HepG2 (cell line): ENCODE results near the gene FAM50A. TPM values are rescaled to one million over a fixed set of nuclear protein-coding genes. Genes with fewer than 3 reads are reported as not detected.

Experiments
- ATAC-seq: fragments of 200-7000 bp; cut with Tn5 transposase; 3 replicates; pipeline ENCODE4 v1.9.1; 2020; ENCODE audit warnings: mild to moderate bottlenecking, moderate library complexity
- BruUV-seq: library from RNA; stranded (reverse); fragments of 400-500 nt; replicated peaks from 2 replicates; lab custom pipeline; 2021; lab: Mats Ljungman, UMichigan
- CTCF ChIA-PET: fragments of 300-600 bp; formaldehyde crosslinking; extraction: SDS; loops from one replicate; lab custom pipeline; 2021; ENCODE audit warnings: low total read pairs, inconsistent platforms, low intra/inter-chr PET ratio; lab: Yijun Ruan, JAX
- POLR2A ChIA-PET: fragments of 350-600 bp; sonication (Branson Sonifier 250); formaldehyde crosslinking; loops from one replicate; lab custom pipeline; 2020; ENCODE audit warnings: antibody characterized with exemption, inconsistent platforms; lab: Yijun Ruan, JAX
- DNase-seq: peaks from one replicate; pipeline ENCODE4 v3.0.0-alpha.2; 2015; ENCODE audit warnings: low spot score
- FAIRE-seq: peaks from 3 replicates; lab custom pipeline; 2011; peaks lifted over from hg19 to GRCh38; lab: Jason Lieb, UNC
- H2AFZ ChIP-seq: one replicate; pipeline ENCODE4 v1.6.1; 2011; ENCODE audit warnings: low read length, inconsistent platforms
- H3K27ac ChIP-seq: fragments of 300-600 bp; 3 replicates; pipeline ENCODE4 v1.8.0; 2011; ENCODE audit warnings: mixed run types, mild to moderate bottlenecking, mixed read lengths, low read length, inconsistent platforms; ENCODE audit not compliant: insufficient read depth; ENCODE audit errors: extremely low read length
- H3K27me3 ChIP-seq, 2 experiments: fragments of 200-600 bp in 1 of 2; 2 replicates in 1 of 2; 3 replicates in 1 of 2; pipeline versions ENCODE4 v1.6.0 to v1.8.0; 2011; ENCODE audit warnings: low read length in 2 of 2, mild to moderate bottlenecking in 2 of 2, moderate library complexity in 2 of 2, inconsistent platforms in 1 of 2; ENCODE audit not compliant: insufficient read depth in 2 of 2, control insufficient read depth in 1 of 2
- H3K36me3 ChIP-seq, 2 experiments: fragments of 200-600 bp in 1 of 2; replicated peaks in 1 of 2; 2 replicates in 1 of 2; 3 replicates in 1 of 2; pipeline versions ENCODE4 v1.5.1 to v1.8.0; 2011; ENCODE audit warnings: low read length in 2 of 2, inconsistent platforms in 1 of 2; ENCODE audit not compliant: insufficient read depth in 2 of 2, control insufficient read depth in 1 of 2
- H3K4me1 ChIP-seq: 2 replicates; pipeline ENCODE4 v1.5.1; 2012; ENCODE audit warnings: low read length, inconsistent platforms; ENCODE audit not compliant: insufficient read depth
- H3K4me2 ChIP-seq: 2 replicates; pipeline ENCODE4 v1.6.0; 2011; ENCODE audit warnings: low read depth, low read length, inconsistent platforms
- H3K4me3 ChIP-seq, 3 experiments: fragments of 200-600 bp in 1 of 3; sonication (generic), shearing (Covaris generic) in 1 of 3; replicated peaks in 1 of 3; 2 replicates each; pipeline ENCODE4 v1.5.1; 2011 to 2016; ENCODE audit warnings: low read length in 3 of 3, inconsistent platforms in 2 of 3, low read depth in 2 of 3, mild to moderate bottlenecking in 2 of 3, control low read depth in 1 of 3, mixed read lengths in 1 of 3; ENCODE audit not compliant: insufficient read depth in 1 of 3
- H3K79me2 ChIP-seq: one replicate; pipeline ENCODE4 v1.6.1; 2011; ENCODE audit warnings: low read length, inconsistent platforms; ENCODE audit not compliant: insufficient read depth
- H3K9ac ChIP-seq: 2 replicates; pipeline ENCODE4 v1.6.0; 2011; ENCODE audit warnings: mild to moderate bottlenecking, low read depth, low read length, inconsistent platforms; ENCODE audit not compliant: insufficient read depth
- H3K9me3 ChIP-seq: 2 replicates; pipeline ENCODE4 v1.5.1; 2012; ENCODE audit warnings: mild to moderate bottlenecking, low read length
- H4K20me1 ChIP-seq: 2 replicates; pipeline ENCODE4 v1.6.0; 2011; ENCODE audit warnings: inconsistent platforms, mild to moderate bottlenecking, low read length, moderate library complexity; ENCODE audit not compliant: insufficient read depth
- FIP1L1 ChIP-seq: fragments of 200-400 bp; formaldehyde crosslinking; IDR thresholded peaks from 2 replicates; pipeline ENCODE4 v1.6.1; 2018; ENCODE audit warnings: low read depth, mild to moderate bottlenecking, low read length, moderate library complexity, borderline replicate concordance; ENCODE audit not compliant: insufficient read depth
- HMG20B ChIP-seq: conservative IDR thresholded peaks from 2 replicates; pipeline ENCODE4 v1.6.1; 2016; ENCODE audit warnings: missing genetic modification reagents, missing compliant biosample characterization
- NFIC ChIP-seq: IDR thresholded peaks from 2 replicates; pipeline ENCODE4 v1.6.1; 2012; ENCODE audit warnings: mild to moderate bottlenecking, low read length, inconsistent platforms
- RBFOX2 ChIP-seq: fragments of 200-400 bp; formaldehyde crosslinking; IDR thresholded peaks from 2 replicates; pipeline ENCODE4 v1.6.1; 2017; ENCODE audit warnings: low read depth, mild to moderate bottlenecking, low read length
- ZNF598 ChIP-seq: sonication (generic); formaldehyde crosslinking; IDR thresholded peaks from 2 replicates; pipeline ENCODE4 v1.5.1; 2020; ENCODE audit warnings: mild to moderate bottlenecking, missing genetic modification reagents, borderline replicate concordance
- WGBS: methylation state at CpG from one replicate; pipeline ENCODE4 v1.1.6; 2017; ENCODE audit warnings: low lambda C conversion rate; 5-methylcytosine and 5-hydroxymethylcytosine counted together
- in situ Hi-C: cut with HindIII; loops from 2 replicates; pipeline ENCODE4 v1.10.0; 2017; ENCODE audit warnings: low pct_unique_long_range_greater_than_20kb; ENCODE audit not compliant: extremely low pct_ligation_motif_present
- intact Hi-C: fragments of 100-400 bp; cut with micrococcal nuclease; formaldehyde crosslinking; loops from one replicate; pipeline ENCODE4 v1.10.0; 2022; ENCODE audit not compliant: unreplicated experiment
- polyA plus RNA-seq, 8 experiments: library from polyadenylated mRNA; depleted of rRNA in 3 of 8; stranded (reverse) in 7 of 8; unstranded in 1 of 8; fragments of >200 nt; fragmentation: Illumina TruSeq in 4 of 8; extraction: Trizol in 4 of 8; gene quantifications; 2 replicates each; pipeline versions ENCODE4 v1.2.1 to v1.2.3, GENCODE V29; 2011 to 2016; ENCODE audit warnings: low read depth in 4 of 8, missing spikeins in 1 of 8, mixed read lengths in 1 of 8; ENCODE audit not compliant: insufficient read depth in 1 of 8
- total RNA-seq, 5 experiments: library from RNA; depleted of rRNA; stranded (reverse); fragments of >200 nt; fragmentation: Illumina TruSeq; extraction: Trizol; gene quantifications; 2 replicates each; pipeline ENCODE4 v1.2.3, GENCODE V29; 2016; ENCODE audit warnings: low read depth in 1 of 5
- TF ChIP-seq, protein P1 (sequence below): sonication (generic); formaldehyde crosslinking; IDR thresholded peaks from 2 replicates; pipeline ENCODE4 v1.4.0; 2020; ENCODE audit warnings: missing genetic modification reagents, borderline replicate concordance
- TF ChIP-seq, protein P2 (sequence below): sonication (generic); formaldehyde crosslinking; IDR thresholded peaks from 2 replicates; pipeline ENCODE4 v1.5.0; 2020; ENCODE audit warnings: mild to moderate bottlenecking, low read depth, missing genetic modification reagents, borderline replicate concordance

Gene FAM50A
- total and polyA plus RNA-seq, 2 of the 13 experiments (the other 11 are each of a cell fraction or from before 2014, with no cell fraction given) = 30.7 to 40.7 TPM

DNA sequence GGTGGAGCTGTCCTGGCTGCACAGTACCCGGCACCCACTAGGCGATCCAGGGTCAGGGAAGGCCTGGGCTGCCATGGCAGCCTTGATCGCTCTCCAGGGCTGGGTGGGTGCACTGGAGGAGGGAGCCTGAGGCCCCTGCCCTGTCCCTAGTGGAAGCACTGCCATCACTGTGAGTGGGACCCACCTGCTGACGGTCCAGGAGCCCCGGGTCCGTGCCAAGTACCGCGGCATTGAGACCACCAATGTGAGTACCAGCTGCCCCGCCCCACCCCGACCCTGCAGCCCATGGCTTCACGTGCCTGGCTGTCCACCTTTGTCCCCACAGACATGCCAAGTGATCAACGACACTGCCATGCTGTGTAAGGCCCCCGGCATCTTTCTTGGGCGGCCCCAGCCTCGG is 23.0 kb downstream of the FAM50A start:
- no peak for DNase-seq
- BruUV-seq = no TSS peak

DNA sequence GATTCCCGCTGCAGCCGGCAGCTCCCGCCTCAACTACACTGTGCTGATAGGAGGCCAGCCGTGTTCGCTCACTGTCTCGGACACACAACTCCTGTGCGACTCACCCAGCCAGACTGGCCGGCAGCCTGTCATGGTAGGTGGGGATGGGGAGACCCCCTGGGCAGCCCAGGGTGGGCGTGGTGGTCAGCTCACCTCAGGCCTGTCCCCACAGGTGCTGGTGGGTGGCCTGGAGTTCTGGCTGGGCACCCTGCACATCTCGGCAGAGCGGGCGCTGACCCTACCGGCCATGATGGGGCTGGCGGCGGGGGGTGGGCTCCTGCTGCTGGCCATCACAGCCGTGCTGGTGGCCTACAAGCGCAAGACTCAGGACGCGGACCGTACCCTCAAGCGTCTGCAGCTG is 23.6 kb downstream of the FAM50A start:
- no peak overlapping the region for H3K4me3 ChIP-seq
- WGBS = no CpG with 5 or more reads among the region's 21 CpGs
- no peak for DNase-seq
- no peak overlapping the region for H3K9ac ChIP-seq
- BruUV-seq = no TSS peak
- ATAC-seq = no peak
- no peaks in the 10 kb centered on the region for H3K27me3 ChIP-seq
- no peaks in the 10 kb centered on the region for H3K79me2 ChIP-seq
- no peak overlapping the region for H3K4me2 ChIP-seq
- no peak overlapping the region for H3K27ac ChIP-seq
- no peak for FAIRE-seq
- CTCF ChIA-PET = no interaction called here
- no peaks in the 10 kb centered on the region for H3K9me3 ChIP-seq
- intact Hi-C loops (no loop called here), in situ Hi-C loops (no loop called here)
- peaks cover 6% of the 10 kb centered on the region in 2 experiments; a peak in 2 of 5 replicates for H3K36me3 ChIP-seq
- POLR2A ChIA-PET = interaction anchor here (0.5 kb wide), 1 partner anchor 72 kb away, joined by 3 read pairs; no protein-coding TSS in a partner anchor
- no peak overlapping the region for H2AFZ ChIP-seq
- no peaks in the 10 kb centered on the region for H4K20me1 ChIP-seq
- peak; percentile 43; the same call in 1 of the 2 replicates for TF ChIP-seq RBFOX2
- TF ChIP-seq, protein P1, sequence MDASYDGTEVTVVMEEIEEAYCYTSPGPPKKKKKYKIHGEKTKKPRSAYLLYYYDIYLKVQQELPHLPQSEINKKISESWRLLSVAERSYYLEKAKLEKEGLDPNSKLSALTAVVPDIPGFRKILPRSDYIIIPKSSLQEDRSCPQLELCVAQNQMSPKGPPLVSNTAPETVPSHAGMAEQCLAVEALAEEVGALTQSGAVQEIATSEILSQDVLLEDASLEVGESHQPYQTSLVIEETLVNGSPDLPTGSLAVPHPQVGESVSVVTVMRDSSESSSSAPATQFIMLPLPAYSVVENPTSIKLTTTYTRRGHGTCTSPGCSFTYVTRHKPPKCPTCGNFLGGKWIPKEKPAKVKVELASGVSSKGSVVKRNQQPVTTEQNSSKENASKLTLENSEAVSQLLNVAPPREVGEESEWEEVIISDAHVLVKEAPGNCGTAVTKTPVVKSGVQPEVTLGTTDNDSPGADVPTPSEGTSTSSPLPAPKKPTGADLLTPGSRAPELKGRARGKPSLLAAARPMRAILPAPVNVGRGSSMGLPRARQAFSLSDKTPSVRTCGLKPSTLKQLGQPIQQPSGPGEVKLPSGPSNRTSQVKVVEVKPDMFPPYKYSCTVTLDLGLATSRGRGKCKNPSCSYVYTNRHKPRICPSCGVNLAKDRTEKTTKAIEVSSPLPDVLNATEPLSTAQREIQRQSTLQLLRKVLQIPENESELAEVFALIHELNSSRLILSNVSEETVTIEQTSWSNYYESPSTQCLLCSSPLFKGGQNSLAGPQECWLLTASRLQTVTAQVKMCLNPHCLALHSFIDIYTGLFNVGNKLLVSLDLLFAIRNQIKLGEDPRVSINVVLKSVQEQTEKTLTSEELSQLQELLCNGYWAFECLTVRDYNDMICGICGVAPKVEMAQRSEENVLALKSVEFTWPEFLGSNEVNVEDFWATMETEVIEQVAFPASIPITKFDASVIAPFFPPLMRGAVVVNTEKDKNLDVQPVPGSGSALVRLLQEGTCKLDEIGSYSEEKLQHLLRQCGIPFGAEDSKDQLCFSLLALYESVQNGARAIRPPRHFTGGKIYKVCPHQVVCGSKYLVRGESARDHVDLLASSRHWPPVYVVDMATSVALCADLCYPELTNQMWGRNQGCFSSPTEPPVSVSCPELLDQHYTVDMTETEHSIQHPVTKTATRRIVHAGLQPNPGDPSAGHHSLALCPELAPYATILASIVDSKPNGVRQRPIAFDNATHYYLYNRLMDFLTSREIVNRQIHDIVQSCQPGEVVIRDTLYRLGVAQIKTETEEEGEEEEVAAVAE = no peak
- H3K4me1 ChIP-seq = peaks cover 12% of the 10 kb centered on the region; the same call in 1 of the 2 replicates

More for the DNA sequence above, 23.0 kb downstream of the FAM50A start:
- H3K27ac ChIP-seq = no peak overlapping the region
- H3K9me3 ChIP-seq = no peaks in the 10 kb centered on the region
- intact Hi-C loops = no loop called here
- H3K27me3 ChIP-seq = no peaks in the 10 kb centered on the region
- H3K36me3 ChIP-seq = peaks cover 6 to 8% of the 10 kb centered on the region in 2 experiments; a peak in 2 of 5 replicates
- WGBS = no CpG with 5 or more reads among the region's 15 CpGs
- TF ChIP-seq HMG20B (CRISPR knock-in tag) = no peak
- TF ChIP-seq NFIC = no peak
- TF ChIP-seq, protein P2, sequence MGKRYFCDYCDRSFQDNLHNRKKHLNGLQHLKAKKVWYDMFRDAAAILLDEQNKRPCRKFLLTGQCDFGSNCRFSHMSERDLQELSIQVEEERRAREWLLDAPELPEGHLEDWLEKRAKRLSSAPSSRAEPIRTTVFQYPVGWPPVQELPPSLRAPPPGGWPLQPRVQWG = no peak
- TF ChIP-seq ZNF598 (CRISPR knock-in tag) = no peak
- no peak for TF ChIP-seq FIP1L1
- H3K79me2 ChIP-seq = no peaks in the 10 kb centered on the region
- H3K9ac ChIP-seq = no peak overlapping the region
- FAIRE-seq (no peak), ATAC-seq (no peak)
- ChIA-PET POLR2A (no interaction called here), CTCF (no interaction called here)
- in situ Hi-C loops = no loop called here
- no peak overlapping the region for H3K4me3 ChIP-seq
- no peak overlapping the region for H2AFZ ChIP-seq
- H4K20me1 ChIP-seq = no peaks in the 10 kb centered on the region
- H3K4me2 ChIP-seq = no peak overlapping the region
- peaks cover 6% of the 10 kb centered on the region; the same call in 1 of the 2 replicates for H3K4me1 ChIP-seq
